Activated naive CD8-positive, alpha-beta T cell (primary cell): ENCODE measurements around the gene RNF152.

Experiments
- H3K27ac Mint-ChIP-seq: one replicate; pipeline ENCODE4 v1.8.0; 2021; ENCODE audit warnings: mixed read lengths
- H3K27me3 Mint-ChIP-seq: one replicate; pipeline ENCODE4 v1.8.0; 2021; ENCODE audit warnings: mixed read lengths
- H3K36me3 Mint-ChIP-seq: one replicate; pipeline ENCODE4 v1.8.0; 2021; ENCODE audit warnings: mixed read lengths
- H3K4me1 Mint-ChIP-seq: one replicate; pipeline ENCODE4 v1.8.0; 2021; ENCODE audit warnings: low read depth, mixed read lengths
- H3K4me3 Mint-ChIP-seq: one replicate; pipeline ENCODE4 v1.8.0; 2021; ENCODE audit warnings: mild to moderate bottlenecking, mixed read lengths
- H3K9me3 Mint-ChIP-seq: one replicate; pipeline ENCODE4 v1.8.0; 2021; ENCODE audit warnings: low read depth, mixed read lengths

Gene RNF152

GRCh38 chr18:61883547-61883946 lies 9.3 kb downstream of the RNF152 start:
- Mint-ChIP-seq H3K4me1 (no peaks in the 10 kb centered on the region), H3K27me3 (peaks cover 4% of the 10 kb centered on the region), H3K36me3 (peaks cover 2% of the 10 kb centered on the region), H3K9me3 (no peaks in the 10 kb centered on the region), H3K4me3 (no peak overlapping the region), H3K27ac (no peak overlapping the region)

- Mint-ChIP-seq H3K9me3 (no peaks in the 10 kb centered on the region), H3K27ac (no peak overlapping the region), H3K4me3 (no peak overlapping the region), H3K36me3 (peaks cover 2% of the 10 kb centered on the region), H3K27me3 (peaks cover 6% of the 10 kb centered on the region), H3K4me1 (no peaks in the 10 kb centered on the region)
These were observed 10.4 kb downstream of the RNF152 start for GRCh38 chr18:61882296-61883004.

GRCh38 chr18:61876899-61877298 lies 15.9 kb downstream of the RNF152 start:
- no peak overlapping the region for H3K27ac Mint-ChIP-seq

GRCh38 chr18:61870151-61870550 lies 22.7 kb downstream of the RNF152 start:
- Mint-ChIP-seq H3K27ac (no peak overlapping the region), H3K36me3 (no peaks in the 10 kb centered on the region), H3K9me3 (no peaks in the 10 kb centered on the region), H3K4me1 (no peaks in the 10 kb centered on the region), H3K4me3 (no peak overlapping the region), H3K27me3 (no peaks in the 10 kb centered on the region)

More at GRCh38 chr18:61876899-61877298, 15.9 kb downstream of the RNF152 start:
- Mint-ChIP-seq H3K4me3 (no peak overlapping the region), H3K36me3 (peaks cover 2% of the 10 kb centered on the region), H3K4me1 (no peaks in the 10 kb centered on the region), H3K27me3 (peaks cover 14% of the 10 kb centered on the region), H3K9me3 (no peaks in the 10 kb centered on the region)

GRCh38 chr18:61869636-61870035 lies 23.2 kb downstream of the RNF152 start:
- Mint-ChIP-seq H3K27me3 (no peaks in the 10 kb centered on the region), H3K36me3 (no peaks in the 10 kb centered on the region), H3K4me1 (no peaks in the 10 kb centered on the region), H3K4me3 (no peak overlapping the region), H3K9me3 (no peaks in the 10 kb centered on the region), H3K27ac (no peak overlapping the region)

- H3K36me3 Mint-ChIP-seq = no peaks in the 10 kb centered on the region
- H3K9me3 Mint-ChIP-seq = no peaks in the 10 kb centered on the region
- no peak overlapping the region for H3K27ac Mint-ChIP-seq
- no peaks in the 10 kb centered on the region for H3K4me1 Mint-ChIP-seq
- H3K4me3 Mint-ChIP-seq = no peak overlapping the region
- no peaks in the 10 kb centered on the region for H3K27me3 Mint-ChIP-seq
These were observed 27.2 kb downstream of the RNF152 start for GRCh38 chr18:61865466-61866175.

- no peak overlapping the region for H3K4me3 Mint-ChIP-seq
- no peaks in the 10 kb centered on the region for H3K36me3 Mint-ChIP-seq
- H3K27me3 Mint-ChIP-seq = no peaks in the 10 kb centered on the region
- no peak overlapping the region for H3K27ac Mint-ChIP-seq
- no peaks in the 10 kb centered on the region for H3K4me1 Mint-ChIP-seq
- no peaks in the 10 kb centered on the region for H3K9me3 Mint-ChIP-seq
These were observed 31.4 kb downstream of the RNF152 start for GRCh38 chr18:61861372-61861771.

GRCh38 chr18:61860302-61860701 lies 32.5 kb downstream of the RNF152 start:
- Mint-ChIP-seq H3K9me3 (no peaks in the 10 kb centered on the region), H3K4me1 (no peaks in the 10 kb centered on the region), H3K27ac (no peak overlapping the region), H3K27me3 (no peaks in the 10 kb centered on the region), H3K36me3 (no peaks in the 10 kb centered on the region), H3K4me3 (no peak overlapping the region)

GRCh38 chr18:61859113-61859512 lies 33.7 kb downstream of the RNF152 start:
- Mint-ChIP-seq H3K4me1 (no peaks in the 10 kb centered on the region), H3K27me3 (no peaks in the 10 kb centered on the region), H3K27ac (no peak overlapping the region), H3K4me3 (no peak overlapping the region), H3K9me3 (no peaks in the 10 kb centered on the region), H3K36me3 (no peaks in the 10 kb centered on the region)

- Mint-ChIP-seq H3K27me3 (peaks cover 3% of the 10 kb centered on the region), H3K36me3 (no peaks in the 10 kb centered on the region), H3K27ac (no peak overlapping the region), H3K9me3 (no peaks in the 10 kb centered on the region), H3K4me1 (no peaks in the 10 kb centered on the region), H3K4me3 (no peak overlapping the region)
These were observed 36.1 kb downstream of the RNF152 start for GRCh38 chr18:61856678-61857077.

GRCh38 chr18:61855449-61856378 lies 37.1 kb downstream of the RNF152 start:
- peaks cover 3% of the 10 kb centered on the region for H3K27me3 Mint-ChIP-seq
- no peaks in the 10 kb centered on the region for H3K36me3 Mint-ChIP-seq
- no peak overlapping the region for H3K4me3 Mint-ChIP-seq
- H3K9me3 Mint-ChIP-seq = no peaks in the 10 kb centered on the region
- no peaks in the 10 kb centered on the region for H3K4me1 Mint-ChIP-seq
- no peak overlapping the region for H3K27ac Mint-ChIP-seq

GRCh38 chr18:61854578-61855448 lies 38.0 kb downstream of the RNF152 start:
- H3K27ac Mint-ChIP-seq = no peak overlapping the region
- no peak overlapping the region for H3K4me3 Mint-ChIP-seq
- peaks cover 3% of the 10 kb centered on the region for H3K27me3 Mint-ChIP-seq

GRCh38 chr18:61853855-61854254 lies 39.0 kb downstream of the RNF152 start:
- Mint-ChIP-seq H3K9me3 (no peaks in the 10 kb centered on the region), H3K27me3 (peaks cover 3% of the 10 kb centered on the region), H3K27ac (no peak overlapping the region)

More at GRCh38 chr18:61854578-61855448, 38.0 kb downstream of the RNF152 start:
- no peaks in the 10 kb centered on the region for H3K36me3 Mint-ChIP-seq
- no peaks in the 10 kb centered on the region for H3K9me3 Mint-ChIP-seq
- H3K4me1 Mint-ChIP-seq = no peaks in the 10 kb centered on the region

GRCh38 chr18:61852496-61852895 lies 40.3 kb downstream of the RNF152 start:
- Mint-ChIP-seq H3K36me3 (no peaks in the 10 kb centered on the region), H3K27ac (no peak overlapping the region), H3K4me1 (no peaks in the 10 kb centered on the region), H3K9me3 (no peaks in the 10 kb centered on the region), H3K4me3 (no peak overlapping the region), H3K27me3 (peaks cover 9% of the 10 kb centered on the region)

More at GRCh38 chr18:61853855-61854254, 39.0 kb downstream of the RNF152 start:
- no peak overlapping the region for H3K4me3 Mint-ChIP-seq
- no peaks in the 10 kb centered on the region for H3K36me3 Mint-ChIP-seq
- H3K4me1 Mint-ChIP-seq = no peaks in the 10 kb centered on the region
